Measurements from ENCODE around the gene BHMT.
"Not testable (repeated sequence)": the region's sequence is repeated elsewhere in the genome, so short reads cannot be mapped to it uniquely, and the experiment has no call there.

BHMT gene

GRCh38 chr5:79112703-79113058 is 1.1 kb downstream of the BHMT start:
- no peak for DNase-seq

- DNase-seq: no peak
Observed at GRCh38 chr5:79119486-79119885, 7.9 kb downstream of the BHMT start.

DNA sequence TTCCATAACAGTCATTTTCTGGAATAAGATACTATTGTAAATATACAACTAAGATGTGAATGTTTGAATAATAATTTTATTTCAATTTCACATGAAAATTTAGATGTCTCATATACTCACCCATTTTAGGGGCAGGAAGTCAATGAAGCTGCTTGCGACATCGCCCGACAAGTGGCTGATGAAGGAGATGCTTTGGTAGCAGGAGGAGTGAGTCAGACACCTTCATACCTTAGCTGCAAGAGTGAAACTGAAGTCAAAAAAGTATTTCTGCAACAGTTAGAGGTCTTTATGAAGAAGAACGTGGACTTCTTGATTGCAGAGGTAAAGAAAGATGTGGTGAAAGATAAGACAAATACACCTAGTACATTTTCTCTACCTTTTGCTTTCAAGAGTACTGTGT is 8.6 kb downstream of the BHMT start:
- DNase-seq: no peak

GRCh38 chr5:79122973-79123372 is 11.4 kb downstream of the BHMT start:
- DNase-seq: no peak

DNA sequence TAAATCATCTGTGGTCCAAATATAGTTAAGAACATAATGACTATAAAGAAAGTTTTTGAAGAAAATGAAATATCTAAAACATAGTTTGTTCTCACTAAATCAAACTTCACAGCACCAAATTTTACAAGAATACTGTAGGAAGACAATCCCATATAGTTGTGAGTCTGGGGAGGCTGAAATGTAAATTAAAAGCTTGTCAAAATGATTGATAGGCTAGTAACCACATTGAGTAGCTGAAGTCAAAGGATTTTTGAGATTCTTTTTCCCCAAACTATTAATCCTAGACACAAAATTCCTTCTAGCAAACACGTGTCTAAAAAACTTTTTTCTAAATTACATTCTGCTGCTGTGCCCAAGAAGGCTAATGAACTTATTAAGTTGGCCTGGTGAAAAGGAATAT is 13.0 kb downstream of the BHMT start:
- DNase-seq: no peak

- DNase-seq: no peak
Observed at GRCh38 chr5:79130781-79131180, 19.2 kb downstream of the BHMT start.

- no peak for DNase-seq
Observed at GRCh38 chr5:79133121-79133656, 21.6 kb downstream of the BHMT start.

GRCh38 chr5:79133657-79134451 is 22.2 kb downstream of the BHMT start:
- DNase-seq: peak; percentile 76

DNA sequence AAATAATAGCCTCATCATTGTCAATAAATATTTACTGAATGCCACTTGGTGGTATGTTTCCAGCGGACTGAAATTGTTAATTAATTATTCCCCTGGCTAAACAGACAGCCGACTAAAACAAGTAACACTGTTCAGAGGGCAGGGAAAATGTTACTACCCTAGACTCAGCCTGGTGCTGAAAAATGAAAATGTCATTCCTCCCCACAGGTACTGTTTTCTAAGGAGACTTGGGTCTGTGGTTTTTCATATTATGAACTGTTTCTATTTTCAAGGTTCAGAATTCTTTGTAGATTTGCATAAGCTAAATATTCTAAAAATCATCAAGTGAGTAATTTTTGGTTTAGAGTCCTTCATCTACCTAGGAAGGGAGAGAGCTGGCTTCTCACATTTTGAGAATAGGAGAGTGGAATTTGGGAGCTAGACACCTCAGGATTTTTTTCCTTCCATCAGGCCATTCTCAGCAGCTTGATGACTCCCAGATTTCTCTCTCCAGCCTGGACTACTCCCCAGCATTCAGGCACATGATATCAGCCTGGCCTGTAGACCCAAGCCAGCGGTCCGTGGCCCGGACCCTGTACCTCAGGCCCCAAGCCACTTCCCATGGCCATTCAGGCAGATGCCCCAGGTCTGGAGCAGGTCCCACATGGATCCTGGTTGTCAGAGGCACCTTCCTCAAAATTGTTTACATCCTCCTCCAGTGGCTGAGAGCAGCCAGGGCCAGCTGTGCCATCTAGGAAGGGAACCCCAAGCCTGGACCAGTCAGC is 24.4 kb downstream of the BHMT start:
- DNase-seq: no peak

GRCh38 chr5:79136618-79137017 is 25.0 kb downstream of the BHMT start:
- DNase-seq: no peak

DNA sequence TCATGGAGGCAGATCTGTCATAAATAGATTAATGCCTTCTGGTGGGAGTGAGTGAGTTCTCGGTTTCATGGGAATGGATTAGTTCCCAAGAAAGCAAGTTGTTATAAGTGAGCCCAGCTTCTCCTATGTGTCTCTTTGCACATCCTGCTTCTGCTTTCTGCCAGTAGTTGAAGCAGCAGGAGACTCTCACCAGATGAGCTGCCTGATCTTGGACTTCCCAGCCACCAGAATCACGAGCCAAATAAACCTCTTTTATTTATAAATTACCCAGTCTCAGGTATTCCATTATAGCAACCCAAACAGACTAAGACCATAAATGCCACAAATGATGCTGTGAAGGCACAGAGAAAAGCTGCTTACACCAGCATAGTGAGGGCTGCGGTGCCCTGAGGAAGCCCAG is 28.9 kb downstream of the BHMT start:
- no peak for DNase-seq

DNA sequence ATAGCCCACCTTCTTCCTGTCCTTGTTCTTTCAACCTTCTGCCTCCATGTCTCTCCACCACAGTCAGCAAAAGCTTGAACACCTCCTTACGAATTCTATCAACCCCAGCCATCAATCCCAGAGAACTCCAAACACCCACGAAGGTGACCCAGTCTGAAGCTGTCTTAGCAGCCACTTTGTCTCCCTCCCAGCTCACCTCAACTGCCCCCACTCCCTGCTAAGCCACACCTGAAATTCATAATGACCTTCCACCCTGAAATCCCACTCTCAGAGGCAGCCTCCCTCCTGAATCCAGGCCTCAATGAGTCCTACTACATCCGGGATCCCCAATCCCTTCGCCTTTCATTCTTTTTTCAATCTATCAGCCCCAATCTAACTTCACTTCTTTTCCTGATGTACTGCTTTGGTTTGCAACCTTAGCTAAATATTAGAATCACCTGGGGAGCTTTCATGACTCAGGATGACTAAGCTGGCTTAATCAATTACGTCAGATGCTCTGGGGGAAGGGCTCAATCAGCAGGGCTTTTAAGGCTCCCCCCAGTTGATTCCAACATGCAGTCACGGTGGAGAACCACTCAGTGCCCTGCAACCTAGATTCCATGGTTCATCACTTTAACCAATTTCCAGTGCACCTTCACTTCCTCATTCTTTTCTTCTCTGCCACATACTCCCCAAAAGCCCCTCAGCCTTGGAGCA is 32.2 kb downstream of the BHMT start:
- no peak for DNase-seq

GRCh38 chr5:79147076-79147475 is 35.5 kb downstream of the BHMT start:
- no peak for DNase-seq

GRCh38 chr5:79149433-79149832 is 37.8 kb downstream of the BHMT start:
- DNase-seq: no peak

GRCh38 chr5:79151942-79152671 is 40.5 kb downstream of the BHMT start:
- peak; percentile 36 for DNase-seq

- DNase-seq: no peak
Observed at GRCh38 chr5:79157305-79157704, 45.7 kb downstream of the BHMT start.

DNA sequence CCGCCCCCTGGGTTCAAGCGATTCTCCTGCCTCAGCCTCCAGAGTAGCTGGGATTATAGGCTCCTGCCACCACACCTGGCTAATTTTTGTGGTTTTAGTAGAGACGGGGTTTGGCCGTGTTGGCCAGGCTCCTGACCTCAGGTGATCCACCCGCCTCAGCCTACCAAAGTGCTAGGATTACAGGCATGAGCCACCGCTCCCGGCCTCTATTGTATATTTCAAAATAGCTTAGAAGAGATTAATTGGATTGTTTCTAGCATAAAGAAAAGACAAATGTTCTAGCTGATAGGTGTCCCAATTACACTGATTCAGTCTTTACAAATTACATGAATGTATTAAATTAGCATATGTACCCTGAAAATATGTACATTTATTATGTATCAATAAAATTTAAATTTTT is 50.0 kb downstream of the BHMT start:
- not testable (repeated sequence) for DNase-seq

DNA sequence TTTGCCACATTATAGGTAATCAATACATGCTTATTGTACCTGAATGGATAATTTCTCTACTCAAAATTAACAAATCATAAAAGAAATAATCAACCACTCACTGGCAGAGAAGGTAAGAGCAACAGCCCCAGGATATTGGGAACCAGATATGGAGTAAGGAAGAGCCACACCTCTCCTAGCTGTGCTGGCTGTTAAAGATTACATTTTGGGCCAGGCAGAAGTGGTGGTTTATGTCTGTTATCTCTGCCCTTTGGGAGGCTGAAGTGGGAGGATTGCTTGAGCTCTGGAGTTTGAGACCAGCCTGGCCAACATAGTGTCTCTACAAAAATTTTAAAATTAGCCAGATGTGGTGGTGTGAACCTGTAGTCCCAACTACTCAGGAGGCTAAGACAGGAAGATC is 56.4 kb downstream of the BHMT start:
- no peak for DNase-seq

GRCh38 chr5:79170661-79171060 is 59.1 kb downstream of the BHMT start:
- DNase-seq: no peak

DNA sequence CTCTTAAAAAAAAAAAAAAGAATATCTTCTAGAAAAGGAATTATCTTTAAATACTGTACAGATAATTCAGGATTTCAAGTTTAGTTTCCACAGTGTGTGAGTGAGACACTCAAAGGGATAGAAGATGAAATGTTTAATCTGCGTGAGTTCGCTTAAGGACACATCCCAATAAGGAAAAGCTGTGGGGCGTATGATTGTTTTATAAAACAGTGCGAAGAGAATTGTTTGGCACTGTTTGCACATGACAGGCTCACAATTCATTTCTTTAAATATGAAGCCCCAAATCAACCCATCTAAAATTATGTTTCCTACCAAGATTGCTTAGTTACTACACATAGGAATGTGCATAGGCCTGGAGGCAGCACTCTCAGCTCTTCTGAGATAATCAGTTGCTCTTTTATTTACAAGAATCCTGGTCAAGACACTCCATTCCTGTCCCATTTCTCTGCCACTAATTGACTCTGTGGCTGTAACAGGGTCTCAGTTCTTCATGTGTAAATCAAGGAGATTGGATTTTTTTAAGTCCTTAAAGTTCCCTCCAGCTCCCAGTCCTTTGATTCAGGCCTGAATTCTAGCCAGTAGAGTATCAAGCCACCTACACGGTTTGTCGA is 60.1 kb downstream of the BHMT start:
- no peak for DNase-seq

- DNase-seq: no peak
Observed at GRCh38 chr5:79172269-79172668, 60.7 kb downstream of the BHMT start.

DNA sequence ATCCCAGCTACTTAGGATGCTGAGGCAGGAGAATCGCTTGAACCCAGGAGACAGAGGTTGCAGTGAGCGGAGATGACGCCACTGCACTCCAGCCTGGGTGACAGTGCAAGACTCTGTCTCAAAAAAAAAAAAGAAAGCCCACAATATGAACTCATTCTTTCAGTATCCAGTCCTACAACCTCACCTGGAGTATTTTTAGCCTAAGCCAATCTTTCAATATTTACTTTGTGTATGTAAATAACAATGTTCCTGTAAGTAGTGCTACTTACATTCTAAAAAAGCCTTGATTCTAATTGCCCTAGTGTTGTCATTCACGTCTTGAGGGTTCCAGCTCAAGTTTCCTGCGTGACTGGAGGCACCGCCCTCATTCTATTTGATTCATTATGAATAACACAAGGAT is 62.0 kb downstream of the BHMT start:
- no peak for DNase-seq
